Fibroblast of the conjunctiva (primary cell): ENCODE measurements around the gene CARS1.

Experiments
- DNase-seq: peaks from one replicate; pipeline ENCODE4 v3.0.0-alpha.2; 2010; ENCODE audit warnings: low read depth

CARS1 gene

DNA sequence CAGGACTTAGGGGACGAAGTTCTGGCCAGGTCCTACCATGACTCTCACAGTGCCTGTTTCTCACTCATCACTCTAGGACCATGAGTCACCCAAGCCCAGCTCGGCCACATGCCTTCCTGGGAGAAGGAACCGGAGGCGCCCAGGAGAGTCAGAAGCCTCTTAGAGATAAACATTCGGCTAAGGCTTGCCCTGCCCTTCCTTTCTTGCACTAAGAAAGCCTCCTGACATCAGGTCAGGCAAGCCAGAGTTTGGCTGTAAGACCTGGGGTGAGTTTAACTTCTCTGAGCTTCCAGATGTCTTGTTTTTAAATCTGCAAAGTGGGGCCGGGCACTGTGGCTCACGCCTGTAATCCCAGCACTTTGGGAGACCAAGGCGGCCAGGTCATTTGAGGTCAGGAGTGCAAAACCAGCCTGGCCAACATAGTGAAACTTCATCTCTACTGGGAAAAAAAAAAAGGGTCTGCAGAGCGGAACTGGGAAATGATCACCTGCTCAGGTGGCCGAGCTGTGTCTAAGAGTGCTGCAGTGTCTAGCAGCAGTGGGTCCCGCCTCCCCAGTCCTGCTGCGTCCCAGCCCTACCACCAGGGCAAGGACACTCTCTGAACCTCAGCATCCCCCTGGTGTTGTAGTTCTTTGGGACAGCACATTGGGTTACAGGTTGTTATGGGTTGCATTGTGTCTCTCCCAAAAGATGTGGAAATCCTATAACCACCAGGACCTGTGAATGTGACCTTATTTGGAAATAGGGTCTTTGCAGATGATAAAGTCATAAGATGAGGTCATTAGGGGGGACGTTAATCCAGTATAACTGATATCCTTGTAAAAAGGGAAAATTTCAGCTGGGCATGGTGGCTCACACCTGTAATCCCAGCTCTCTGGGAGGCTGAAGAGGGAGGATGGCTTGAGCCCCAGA, 1.8 kb upstream of the CARS1 start:
- DNase-seq, result peak; percentile 67

DNA sequence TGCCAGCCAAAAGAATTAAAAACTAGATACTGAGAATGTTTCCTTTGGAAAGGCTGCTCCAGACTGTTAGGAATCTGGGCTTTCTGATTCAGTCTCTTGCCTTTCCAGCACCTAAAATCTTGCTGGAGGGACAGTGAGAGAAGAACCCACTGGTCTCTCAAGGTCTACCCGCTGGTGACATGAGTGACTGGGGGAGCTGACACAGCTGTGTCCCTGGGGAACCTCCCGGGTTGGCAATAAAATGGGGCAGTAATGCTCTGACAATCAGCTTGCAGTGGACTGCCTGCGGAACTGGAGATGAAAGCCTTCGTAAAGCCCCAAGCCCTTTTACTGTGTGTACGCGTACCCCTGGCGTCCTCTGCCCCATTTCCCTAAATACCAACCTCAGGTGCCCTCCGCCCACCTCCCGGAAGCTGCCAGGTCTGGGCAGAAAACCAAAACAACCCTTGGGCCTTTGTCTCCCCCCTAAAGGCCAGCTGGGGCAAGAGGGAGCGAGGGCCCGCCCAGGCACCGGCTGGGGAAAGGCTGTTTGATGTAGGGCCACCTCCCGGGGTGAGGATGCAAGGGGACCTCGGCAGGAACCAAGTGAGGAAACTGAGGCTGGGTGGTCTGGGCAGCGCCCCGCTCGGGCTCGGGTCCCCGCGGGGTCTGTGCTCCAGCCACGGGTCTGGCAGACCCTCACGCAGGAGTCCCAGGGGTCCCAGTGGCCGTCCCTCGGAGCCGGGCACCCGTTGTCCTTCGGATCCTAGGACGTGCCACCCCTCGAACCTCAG, 741 bp downstream of the CARS1 start:
- no peak for DNase-seq

DNA sequence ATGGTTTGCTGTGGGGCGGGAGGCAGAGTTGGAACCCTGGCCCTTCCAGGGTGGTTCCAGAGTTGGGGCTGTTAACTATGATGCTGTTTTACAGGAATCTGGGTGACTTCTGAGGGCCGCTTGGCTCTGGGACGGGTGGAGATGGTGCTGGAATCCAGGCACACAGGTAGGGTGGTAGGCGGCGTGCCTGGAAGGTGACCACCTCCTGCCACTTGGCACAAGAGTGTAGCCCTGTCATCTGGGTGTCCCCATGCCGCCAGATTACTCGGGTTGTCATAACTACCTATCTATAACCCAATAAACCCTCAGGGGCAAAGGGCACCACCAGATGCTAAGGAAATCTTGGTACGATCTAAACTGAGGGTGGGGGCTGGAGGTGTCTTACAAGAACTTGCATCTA, 1.3 kb downstream of the CARS1 start:
- no peak for DNase-seq

DNA sequence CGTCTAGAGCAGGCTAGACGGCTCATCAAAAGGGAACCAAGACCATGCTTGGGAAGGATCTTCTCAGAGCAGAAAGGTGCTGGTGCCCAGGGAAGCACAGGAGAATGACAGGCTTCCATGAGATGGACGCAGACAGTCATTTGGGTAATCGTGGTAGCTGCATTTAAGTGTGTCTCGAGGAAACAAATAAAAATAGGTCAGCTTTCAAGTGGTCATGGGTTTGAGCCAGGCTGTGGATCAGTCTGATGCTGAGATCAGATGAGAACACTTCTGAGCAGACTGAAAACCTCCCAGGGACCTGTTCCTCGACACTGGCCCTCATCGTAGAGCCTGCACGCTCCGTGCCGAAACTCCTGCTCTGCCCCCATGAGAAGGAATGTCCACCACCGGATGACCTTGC, 4.7 kb downstream of the CARS1 start:
- DNase-seq, result no peak

DNA sequence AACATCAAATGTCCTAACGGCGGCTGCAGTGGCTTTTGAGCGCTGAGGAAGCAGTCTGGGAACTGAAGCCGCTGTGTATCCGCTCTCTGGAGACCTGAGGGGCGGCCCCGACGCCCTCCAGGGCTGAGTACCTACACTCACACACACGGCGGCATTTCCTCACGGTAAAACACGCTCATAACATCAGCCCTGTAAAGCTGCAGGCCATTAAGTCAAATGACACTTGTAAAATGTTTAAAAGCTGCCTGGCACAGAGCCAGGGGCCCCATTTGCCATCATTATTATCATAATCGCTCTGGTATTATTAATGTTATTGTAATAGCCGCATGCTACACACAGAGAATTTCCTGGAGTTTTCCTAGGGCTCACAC, 5.1 kb downstream of the CARS1 start:
- DNase-seq, result no peak

DNA sequence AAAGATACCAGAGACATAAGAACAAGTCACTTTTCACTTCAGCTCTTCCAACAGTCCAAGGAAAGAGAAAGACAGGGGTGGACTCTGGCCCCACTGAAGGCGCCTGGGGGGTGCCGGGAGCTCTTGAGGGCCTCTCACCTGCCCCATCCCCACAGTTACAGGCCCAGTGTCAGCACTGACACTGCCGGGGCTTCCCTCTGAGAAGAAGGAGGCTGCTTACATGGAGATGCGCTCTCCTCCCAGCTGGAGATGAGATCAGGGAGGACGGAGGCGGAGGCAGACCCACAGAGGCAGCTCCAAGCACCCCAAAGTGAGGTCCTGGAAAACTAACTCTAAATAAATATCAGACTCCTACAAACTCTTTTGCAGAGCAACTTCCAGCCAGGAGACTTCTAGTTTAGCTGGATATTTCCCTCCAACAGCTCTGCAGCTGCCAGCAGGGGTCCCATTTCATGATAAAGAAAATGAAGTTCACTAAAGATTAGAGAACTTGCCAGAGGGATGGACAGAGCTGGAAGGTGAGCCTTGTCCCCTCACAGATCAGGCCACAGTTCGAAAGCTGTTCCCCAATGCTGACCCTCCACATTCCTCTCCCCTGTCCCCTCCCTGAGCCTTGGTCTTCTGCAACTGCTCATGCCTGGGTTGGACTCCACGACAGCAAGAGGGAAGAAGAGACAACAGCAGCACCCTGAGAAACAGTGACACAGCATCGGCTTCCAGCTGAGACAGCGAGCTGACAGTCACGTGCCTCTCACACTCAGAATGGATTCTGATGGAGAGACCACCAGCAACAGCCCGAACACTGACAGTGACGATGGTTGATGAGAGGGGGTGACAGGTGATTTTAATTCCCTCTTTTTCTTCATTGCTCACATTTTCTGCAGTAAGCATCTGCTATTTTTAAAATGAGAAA, 5.8 kb downstream of the CARS1 start:
- DNase-seq, result no peak

DNA sequence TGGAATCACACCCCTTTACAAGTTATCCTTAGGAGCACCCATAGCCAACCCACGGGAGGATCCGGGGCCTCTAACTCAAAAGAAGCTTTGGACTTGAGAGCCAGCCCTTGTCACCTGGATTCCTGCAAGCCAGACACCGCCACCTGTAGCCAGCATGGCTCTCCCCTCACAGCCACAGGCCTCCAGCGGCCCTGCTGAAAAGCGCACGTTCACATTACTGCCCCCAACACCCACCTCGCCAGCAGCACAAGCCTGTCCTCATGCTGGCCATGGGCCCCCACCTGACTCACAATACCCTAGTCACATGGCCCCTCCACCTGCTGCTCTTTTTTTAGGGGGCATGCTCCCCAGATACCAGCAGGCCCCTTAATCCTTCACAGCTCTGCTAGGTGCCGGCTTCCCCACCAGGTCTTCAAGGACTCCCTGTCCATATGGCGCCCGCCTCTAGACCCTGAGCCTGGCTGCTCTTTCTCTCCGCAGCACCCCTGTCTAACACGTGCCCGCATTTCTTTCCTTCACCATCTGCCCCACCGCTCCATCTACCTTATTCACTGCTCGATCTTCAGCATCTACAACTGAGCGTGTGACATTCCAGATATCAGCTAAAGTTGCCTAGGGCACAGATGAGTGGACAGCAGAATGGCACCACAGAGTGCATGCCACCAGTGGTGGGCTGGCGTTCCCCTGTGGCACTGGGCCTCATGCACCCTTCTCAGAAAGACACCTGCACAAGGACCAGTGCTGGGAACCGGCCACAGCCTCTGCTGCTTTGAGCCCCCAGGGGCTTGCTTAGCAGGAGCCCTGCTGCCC, 6.6 kb downstream of the CARS1 start:
- DNase-seq, result no peak

DNA sequence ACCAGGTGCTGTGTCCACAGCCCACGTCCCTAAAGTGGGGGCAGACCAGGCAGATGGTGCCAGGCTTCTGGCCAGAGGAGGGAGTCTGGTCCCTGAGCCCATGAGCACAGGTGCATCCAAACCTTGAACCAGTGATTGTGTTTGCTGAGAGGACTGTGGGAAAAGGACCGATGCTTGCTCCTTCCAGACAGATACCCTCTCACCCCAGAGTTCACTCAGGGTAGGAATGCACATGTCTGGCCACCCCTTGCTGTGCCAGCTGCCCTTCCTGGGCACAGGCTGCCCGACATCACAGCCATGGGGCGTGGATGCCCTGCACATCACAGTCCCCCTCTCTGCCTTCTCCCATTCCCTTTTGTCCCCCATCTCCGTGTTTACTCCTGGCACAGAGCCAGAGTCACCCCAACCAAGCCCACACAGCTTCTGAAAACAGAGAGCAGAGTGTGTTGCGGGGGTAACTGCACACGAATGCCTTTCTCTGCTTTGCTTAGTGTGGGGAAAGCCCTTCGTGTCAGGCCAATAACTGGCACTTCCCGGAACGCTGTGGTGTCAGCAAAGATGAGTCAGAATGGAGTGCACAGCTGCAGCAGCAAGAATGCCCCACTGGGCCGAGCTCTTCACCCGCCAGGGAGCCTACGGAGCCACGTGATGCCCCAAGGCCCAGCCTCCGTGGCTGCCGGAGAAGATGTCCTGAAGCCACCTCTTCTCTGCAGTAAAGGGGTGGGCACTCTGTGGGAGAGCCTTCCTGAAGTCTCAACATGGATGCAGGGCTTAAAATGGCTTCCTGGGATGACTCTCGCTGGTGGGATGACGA, 7.6 kb downstream of the CARS1 start:
- DNase-seq, result peak; percentile 88

DNA sequence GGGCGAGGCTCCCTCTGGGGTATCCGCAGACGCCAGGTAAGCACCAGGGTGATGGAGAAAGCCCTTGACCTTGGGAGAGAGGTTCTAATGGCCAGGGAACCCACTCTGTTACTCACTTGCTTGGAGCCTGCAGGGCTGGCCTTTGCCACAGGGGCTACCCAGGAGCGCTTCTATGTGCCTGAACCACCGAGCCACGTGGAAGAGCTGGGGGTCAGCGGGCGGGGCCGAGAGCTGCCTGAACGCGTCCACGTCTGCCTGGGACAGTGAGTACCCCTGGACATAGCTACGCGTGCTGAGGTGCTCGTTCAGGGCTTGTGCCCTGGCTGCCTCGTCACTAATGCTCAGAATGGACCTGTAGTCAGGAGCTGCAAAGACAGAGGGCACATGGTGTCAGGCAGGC, 9.6 kb downstream of the CARS1 start:
- DNase-seq, result no peak

DNA sequence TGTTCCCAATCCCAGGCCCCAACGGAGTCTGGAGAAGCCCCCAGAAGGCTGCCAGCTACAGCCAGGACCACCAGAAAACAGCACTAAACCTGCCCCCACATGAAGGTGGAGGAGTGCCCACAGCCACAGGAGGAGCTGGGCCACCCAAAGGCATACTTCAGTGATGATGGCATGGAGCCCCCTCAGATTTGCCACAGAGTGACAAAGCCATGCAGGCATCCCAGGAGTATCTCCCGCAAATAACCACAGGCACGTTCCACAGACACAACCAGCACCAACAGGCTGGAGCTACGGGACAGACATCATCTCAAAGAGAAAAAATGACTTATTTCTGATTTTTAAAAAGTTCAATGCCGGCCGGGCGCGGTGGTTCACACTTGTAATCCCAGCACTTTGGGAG, 10.6 kb downstream of the CARS1 start:
- DNase-seq, result no peak

DNA sequence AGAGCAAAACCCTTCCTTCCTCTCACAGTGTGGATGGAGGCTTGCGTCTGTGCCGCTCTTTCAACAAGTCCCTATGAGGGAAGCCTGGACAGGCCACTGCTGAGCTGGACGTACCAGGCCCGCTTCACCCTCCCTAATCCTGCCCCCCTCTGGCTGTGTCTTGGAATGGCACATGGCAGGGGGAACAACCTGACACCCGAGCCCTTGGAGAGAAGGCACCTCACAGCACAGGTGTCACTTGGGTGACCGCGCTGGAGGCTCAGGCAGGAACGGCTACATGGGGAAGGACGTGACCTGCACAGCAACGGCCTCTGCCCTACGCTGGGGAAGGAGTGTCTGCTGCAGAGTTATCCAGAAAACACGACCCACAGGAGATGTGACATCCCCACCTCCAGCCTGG, 11.0 kb downstream of the CARS1 start:
- no peak for DNase-seq

DNA sequence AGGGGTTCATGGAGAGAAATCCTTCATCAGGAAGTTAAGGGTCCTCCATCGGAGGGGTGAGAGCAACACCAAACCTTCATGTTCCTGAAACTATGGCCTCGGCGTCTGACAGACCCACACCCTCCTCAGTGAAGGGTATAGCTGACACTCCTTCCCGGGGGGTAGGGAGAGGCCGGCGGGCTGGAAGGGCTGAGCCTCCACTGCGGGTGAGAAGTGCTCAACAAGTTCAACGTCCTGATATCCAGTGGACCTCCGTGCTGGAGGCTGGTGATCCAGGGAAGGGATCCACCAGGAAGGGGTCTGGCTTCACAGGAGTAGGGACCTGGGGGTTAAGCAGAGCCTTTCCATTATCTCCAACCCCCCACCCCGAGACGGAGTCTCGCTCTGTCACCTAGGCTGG, 12.3 kb downstream of the CARS1 start:
- no peak for DNase-seq

DNA sequence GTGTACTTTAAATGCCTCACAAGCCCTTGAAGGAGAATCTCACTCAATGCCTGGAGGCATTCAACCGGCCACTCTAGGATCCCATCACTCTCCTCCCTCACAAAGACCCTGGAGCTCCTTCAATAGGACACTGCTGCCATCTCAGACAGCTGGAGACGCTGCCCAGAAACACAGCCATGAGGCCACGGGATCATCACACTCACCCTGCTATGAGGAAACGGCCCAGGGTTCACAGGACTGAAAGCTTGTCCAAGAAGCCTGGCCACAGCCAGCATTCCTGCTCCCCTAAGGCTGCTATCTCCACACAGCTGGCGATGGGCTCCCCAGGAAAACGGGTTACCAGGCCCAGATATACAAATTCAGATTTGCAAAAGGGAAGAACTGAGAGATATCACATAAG, 13.2 kb downstream of the CARS1 start:
- no peak for DNase-seq

DNA sequence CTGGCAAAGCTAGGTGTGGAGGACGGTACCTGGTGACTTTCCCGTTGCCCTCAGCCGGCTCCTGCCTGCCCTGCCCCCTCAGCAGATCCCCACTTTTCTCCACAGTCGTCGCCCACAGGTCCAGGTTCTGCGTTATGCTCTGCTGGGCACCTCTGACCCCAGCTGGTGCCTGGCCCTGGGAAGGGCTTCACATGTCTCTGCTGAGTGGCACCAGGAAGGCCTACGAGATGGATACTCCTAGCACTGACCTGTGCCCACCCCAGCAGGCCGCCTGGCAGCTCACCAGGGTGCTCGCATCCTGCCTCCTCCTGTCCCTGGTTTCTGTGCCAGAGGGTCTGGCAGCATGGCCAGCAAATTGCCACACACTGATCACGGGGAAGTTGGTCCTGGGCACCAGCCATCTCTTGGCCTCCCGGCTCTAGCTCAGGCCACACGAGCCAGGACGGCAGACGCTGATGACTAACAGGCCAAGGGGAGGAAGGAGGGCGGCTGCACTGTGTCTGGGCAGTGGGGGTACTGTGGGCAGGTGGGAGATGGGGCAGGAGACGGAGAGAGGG, 13.8 kb downstream of the CARS1 start:
- DNase-seq, result peak; percentile 9

DNA sequence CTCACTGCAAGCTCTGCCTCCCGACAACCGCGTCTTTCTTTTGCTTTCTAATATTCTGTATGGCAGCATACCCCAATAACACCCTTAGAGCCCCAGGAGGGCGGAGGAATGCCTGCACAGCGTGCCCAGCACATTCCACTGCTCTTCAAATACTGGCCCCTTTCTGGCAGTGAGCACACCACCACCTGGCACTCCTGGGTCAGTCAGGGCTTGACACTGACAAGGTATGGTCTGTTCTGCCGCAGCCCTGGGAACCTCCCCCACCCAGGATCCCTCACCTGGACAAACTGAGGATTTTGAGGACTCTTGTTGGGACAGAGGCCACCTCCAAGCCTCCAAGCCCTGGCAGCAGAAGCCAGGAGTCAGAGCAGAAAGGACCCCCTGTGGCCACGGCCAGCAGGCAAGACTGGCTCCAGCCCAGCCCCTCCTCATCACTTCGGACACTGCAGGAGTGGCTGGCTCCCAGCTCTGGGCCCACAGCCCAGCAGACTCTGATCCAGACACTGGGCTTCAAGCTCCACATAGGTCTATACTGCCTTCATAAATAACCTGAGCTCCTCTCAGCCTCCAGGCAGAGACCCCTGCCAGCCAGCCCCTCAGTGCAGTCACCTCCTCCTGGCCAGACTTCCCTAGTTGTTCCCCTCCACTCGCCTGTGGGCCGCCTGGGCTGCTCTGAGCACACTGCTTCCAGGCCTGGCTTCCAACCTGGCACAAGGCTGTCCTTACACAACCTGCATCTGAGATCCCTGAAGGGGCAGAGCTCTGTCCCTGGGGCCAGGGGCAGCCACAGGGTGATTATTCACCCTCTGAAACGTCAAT, 14.5 kb downstream of the CARS1 start:
- DNase-seq, result no peak

DNA sequence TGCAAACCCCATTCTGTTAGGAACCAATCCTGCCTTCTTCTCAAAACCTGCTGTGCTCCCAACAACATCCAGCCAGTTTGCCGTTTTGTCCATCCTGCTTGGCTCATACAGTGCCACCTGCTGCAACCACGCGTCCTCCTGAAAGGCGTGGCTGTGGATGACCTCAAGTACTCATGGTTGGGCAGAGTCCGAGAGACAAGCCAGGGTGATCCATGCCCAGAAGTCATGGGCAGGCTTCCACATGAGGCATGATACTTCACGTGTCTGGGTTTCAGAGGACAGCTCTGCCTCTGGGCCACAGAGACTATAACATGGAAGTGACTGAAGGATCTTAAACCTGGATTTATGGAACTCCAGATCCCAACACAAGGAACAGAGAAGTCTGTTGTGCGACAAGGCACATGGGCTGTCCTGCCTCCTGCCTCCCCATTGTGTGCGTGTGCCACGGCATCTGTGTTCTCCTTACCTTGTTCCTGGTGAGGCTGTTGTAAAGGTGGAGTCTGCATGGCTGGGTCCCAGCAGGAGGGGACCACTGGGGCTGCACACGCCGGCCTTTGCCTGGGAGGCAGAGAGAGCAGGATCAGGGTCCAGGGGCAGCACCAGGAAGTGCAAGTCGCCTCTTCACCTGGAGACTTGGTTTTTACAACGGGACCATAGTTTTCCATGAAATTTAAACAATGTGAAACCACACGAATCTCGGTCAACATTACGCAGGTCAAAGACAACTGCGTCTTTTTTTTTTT, 15.4 kb downstream of the CARS1 start:
- no peak for DNase-seq

DNA sequence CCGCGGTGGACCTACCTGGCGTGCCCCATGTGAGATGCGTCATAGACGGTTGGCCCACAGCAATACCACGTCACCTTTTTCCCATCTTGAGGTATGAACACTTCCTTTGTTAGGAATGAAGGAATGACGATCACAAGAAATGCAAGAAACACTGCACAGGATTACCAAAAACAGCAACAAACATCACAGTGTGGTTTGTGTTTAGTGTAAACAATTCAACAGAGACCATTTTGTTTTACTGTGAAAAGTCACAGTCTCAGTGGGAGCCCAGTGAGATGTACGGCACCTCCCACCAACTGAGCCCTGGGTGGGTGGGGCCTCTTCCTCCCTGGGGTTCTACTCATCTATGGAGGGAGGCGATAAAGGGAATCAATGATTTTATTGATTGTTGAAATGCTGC, 16.3 kb downstream of the CARS1 start:
- DNase-seq, result no peak

DNA sequence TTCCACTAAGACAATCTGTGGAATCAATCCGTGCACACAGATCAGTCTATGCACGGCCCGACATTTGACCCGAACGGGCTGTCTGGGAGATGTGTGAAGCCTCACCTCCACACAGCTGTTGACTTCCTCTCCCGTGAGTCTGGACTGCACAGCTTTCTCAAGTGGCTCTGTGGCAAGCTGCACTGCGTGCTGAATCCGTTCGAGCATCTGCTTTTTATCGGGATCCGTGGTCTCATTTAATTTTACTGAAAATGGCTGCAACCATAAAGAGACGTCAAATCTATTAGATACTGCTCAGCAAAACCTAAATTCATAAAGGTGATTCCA, 19.3 kb downstream of the CARS1 start:
- DNase-seq, result no peak
